A549 (cell line): ENCODE results near the gene XRRA1. TPM values are rescaled to one million over a fixed set of nuclear protein-coding genes. Genes with fewer than 3 reads are reported as not detected.

Experiments
- ATAC-seq, 2 experiments: fragments of 200-7000 bp in 1 of 2; fragments of >200 bp in 1 of 2; cut with Nextera tagmentation in 1 of 2; cut with Tn5 transposase in 1 of 2; 3 replicates each; pipeline versions ENCODE4 v1.8.0 to v1.9.1; 2018 to 2020; ENCODE audit warnings: mild to moderate bottlenecking in 1 of 2, moderate library complexity in 1 of 2
- CTCF ChIA-PET: fragments of 300-600 bp; sonication (Branson Sonifier 250); formaldehyde crosslinking; extraction: SDS; loops from one replicate; lab custom pipeline; 2021; ENCODE audit warnings: antibody characterized with exemption, inconsistent platforms; lab: Yijun Ruan, JAX
- POLR2A ChIA-PET: fragments of 350-600 bp; formaldehyde crosslinking; extraction: SDS; loops from one replicate; lab custom pipeline; 2021; ENCODE audit warnings: antibody characterized with exemption, inconsistent platforms; lab: Yijun Ruan, JAX
- DNase-seq, 2 experiments: peaks; one replicate each; pipeline versions ENCODE4 v3.0.0 to v3.0.0-alpha.2; 2011 to 2016; ENCODE audit warnings: low read depth in 1 of 2, low spot score in 1 of 2
- FAIRE-seq: peaks from 2 replicates; lab custom pipeline; 2011; peaks lifted over from hg19 to GRCh38; lab: Jason Lieb, UNC
- H3K27ac ChIP-seq, 2 experiments: fragments of >200 bp; sonication (Bioruptor Twin); formaldehyde crosslinking; 3 replicates each; pipeline ENCODE4 v1.5.1; 2016 to 2017
- H3K4me1 ChIP-seq: fragments of >200 bp; sonication (Bioruptor Twin); formaldehyde crosslinking; 3 replicates; pipeline ENCODE4 v1.6.1; 2016
- H3K4me2 ChIP-seq: fragments of >200 bp; sonication (Bioruptor Twin); formaldehyde crosslinking; 3 replicates; pipeline ENCODE4 v1.6.1; 2016
- H3K4me3 ChIP-seq: fragments of >200 bp; sonication (Bioruptor Twin); formaldehyde crosslinking; 3 replicates; pipeline ENCODE4 v1.5.1; 2016
- H3K9me3 ChIP-seq: fragments of >200 bp; sonication (Bioruptor Twin); formaldehyde crosslinking; 3 replicates; pipeline ENCODE4 v1.6.1; 2016
- BCL3 ChIP-seq: fragments of >200 bp; sonication (Bioruptor Twin); formaldehyde crosslinking; IDR thresholded peaks from 3 replicates; pipeline ENCODE4 v1.6.1; 2016
- CBX8 ChIP-seq: fragments of 200-600 bp; sonication (generic); IDR thresholded peaks from 2 replicates; pipeline ENCODE4 v1.6.1; 2016
- CHD2 ChIP-seq: fragments of 150-350 bp; IDR thresholded peaks from 2 replicates; pipeline ENCODE4 v1.6.1; 2014; ENCODE audit warnings: low read length; ENCODE audit not compliant: partially characterized antibody
- CTCF ChIP-seq: fragments of >200 bp; sonication (Bioruptor Twin); formaldehyde crosslinking; IDR thresholded peaks from 3 replicates; pipeline ENCODE4 v1.5.1; 2016
- EHMT2 ChIP-seq: fragments of 200-600 bp; sonication (generic); IDR thresholded peaks from 2 replicates; pipeline ENCODE4 v1.6.1; 2016; ENCODE audit warnings: antibody characterized with exemption, low read depth, mild to moderate bottlenecking, moderate library complexity
- FOXS1 ChIP-seq: fragments of 250-450 bp; sonication (Bioruptor Pico); IDR thresholded peaks from 2 replicates; pipeline ENCODE4 v1.5.0; 2020; ENCODE audit warnings: mild to moderate bottlenecking, moderate library complexity
- HDAC2 ChIP-seq: fragments of 200-600 bp; sonication (generic); IDR thresholded peaks from 2 replicates; pipeline ENCODE4 v1.6.1; 2016
- HEYL ChIP-seq: fragments of 250-450 bp; sonication (Bioruptor Pico); IDR thresholded peaks from 2 replicates; pipeline ENCODE4 v1.8.0; 2021; ENCODE audit warnings: mild to moderate bottlenecking, moderate library complexity
- HMGXB4 ChIP-seq: fragments of 250-450 bp; sonication (Bioruptor Pico); IDR thresholded peaks from 2 replicates; pipeline ENCODE4 v1.5.0; 2021; ENCODE audit warnings: mild to moderate bottlenecking, moderate library complexity, borderline replicate concordance
- HOXB5 ChIP-seq: fragments of 250-450 bp; sonication (Bioruptor Pico); IDR thresholded peaks from 2 replicates; pipeline ENCODE4 v1.5.0; 2020; ENCODE audit warnings: mild to moderate bottlenecking, moderate library complexity
- JUN ChIP-seq, 2 experiments: fragments of >200 bp; sonication (Bioruptor Twin); formaldehyde crosslinking; IDR thresholded peaks; 2 replicates in 1 of 2; 3 replicates in 1 of 2; pipeline ENCODE4 v1.6.1; 2016 to 2017
- JUNB ChIP-seq: fragments of >200 bp; sonication (Bioruptor Twin); formaldehyde crosslinking; IDR thresholded peaks from 2 replicates; pipeline ENCODE4 v1.6.1; 2016
- KDM5A ChIP-seq: fragments of 200-600 bp; sonication (generic); IDR thresholded peaks from 2 replicates; pipeline ENCODE4 v1.6.1; 2016; ENCODE audit warnings: antibody characterized with exemption, mild to moderate bottlenecking
- MAFK ChIP-seq: fragments of 450-650 bp; IDR thresholded peaks from 2 replicates; pipeline ENCODE4 v1.6.1; 2014; ENCODE audit not compliant: partially characterized antibody
- NPAS2 ChIP-seq: fragments of 250-450 bp; sonication (Bioruptor Pico); IDR thresholded peaks from 2 replicates; pipeline ENCODE4 v1.8.0; 2022; ENCODE audit warnings: mild to moderate bottlenecking, moderate library complexity, borderline replicate concordance
- NR3C1 ChIP-seq: fragments of >200 bp; sonication (Bioruptor Twin); formaldehyde crosslinking; IDR thresholded peaks from 3 replicates; pipeline ENCODE4 v1.6.1; 2017
- POLR2A ChIP-seq: IDR thresholded peaks from 2 replicates; pipeline ENCODE4 v1.6.1; 2012; ENCODE audit warnings: mild to moderate bottlenecking, low read length
- POLR2AphosphoS2 ChIP-seq: conservative IDR thresholded peaks from 2 replicates; pipeline ENCODE4 v1.6.1; 2012; ENCODE audit warnings: low read length, improper control_type of control experiment, inconsistent platforms
- RFX5 ChIP-seq: fragments of 450-650 bp; IDR thresholded peaks from 2 replicates; pipeline ENCODE4 v1.7.1; 2014; ENCODE audit warnings: antibody characterized with exemption, mild to moderate bottlenecking, moderate library complexity
- SREBF2 ChIP-seq: fragments of 450-650 bp; IDR thresholded peaks from 2 replicates; pipeline ENCODE4 v1.6.1; 2014; ENCODE audit warnings: mild to moderate bottlenecking, moderate library complexity
- ZC3H11A ChIP-seq: fragments of 450-650 bp; IDR thresholded peaks from 2 replicates; pipeline ENCODE4 v1.6.1; 2014; ENCODE audit warnings: antibody characterized with exemption, mild to moderate bottlenecking
- ZNF302 ChIP-seq: fragments of 250-450 bp; sonication (Bioruptor Pico); IDR thresholded peaks from 2 replicates; pipeline ENCODE4 v1.9.0; 2021; ENCODE audit warnings: inconsistent platforms, mild to moderate bottlenecking, moderate library complexity
- whole genome bisulfite sequencing: methylation state at CpG from one replicate; pipeline ENCODE4 v1.1.6; 2017; ENCODE audit errors: missing lambda C conversion rate; 5-methylcytosine and 5-hydroxymethylcytosine counted together
- polyA plus RNA-seq, 4 experiments: library from polyadenylated mRNA; depleted of rRNA in 3 of 4; stranded (reverse); fragments of >200 nt; fragmentation: RNase III in 1 of 4; extraction: RNeasy Plus Mini Kit Qiagen cat#74134 plus additional on column Dnase treatment in 1 of 4; gene quantifications; 2 replicates in 3 of 4; 3 replicates in 1 of 4; pipeline ENCODE4 v1.2.3, GENCODE V29; 2011 to 2017

XRRA1 gene
- polyA plus RNA-seq, 2 of the 4 experiments (the other 2 are of a cell fraction) = 6.6 to 10.6 TPM

GRCh38 chr11:74942073-74942759 lies 6.7 kb downstream of the XRRA1 start:
- Histone ChIP-seq H3K9me3 (no peaks in the 10 kb centered on the region), H3K4me3 (no peak overlapping the region), H3K4me1 (no peaks in the 10 kb centered on the region), H3K4me2 (no peak overlapping the region), H3K27ac (no peak overlapping the region)
- ChIA-PET POLR2A (no interaction called here), CTCF (interaction anchor here (0.8 to 9.3 kb wide), 4 partner anchors 14 to 300 kb away, joined by 3 to 82 read pairs (median 5); no protein-coding TSS in a partner anchor)
- 74% methylated on average over 5 of the region's 5 CpGs for WGBS
- ATAC-seq = 0 out of 6 replicates have a peak, but pooled peaks of 1 of the 2 experiments have one; percentile 34
- no peak for FAIRE-seq
- DNase-seq = no peak
- TF ChIP-seq MAFK (no peak), EHMT2 (no peak), HEYL (CRISPR knock-in tag) (no peak), POLR2AphosphoS2 (no peak), CBX8 (no peak), HOXB5 (CRISPR knock-in tag) (no peak), ZC3H11A (no peak), FOXS1 (no peak), POLR2A (no peak), NPAS2 (CRISPR knock-in tag) (no peak), CTCF (no peak), ZNF302 (CRISPR knock-in tag) (no peak), KDM5A (no peak), JUNB (no peak), BCL3 (no peak), RFX5 (no peak), SREBF2 (no peak), NR3C1 (no peak), HMGXB4 (CRISPR knock-in tag) (no peak), HDAC2 (no peak)

- Histone ChIP-seq H3K27ac (no peak overlapping the region), H3K4me2 (no peak overlapping the region), H3K4me1 (no peaks in the 10 kb centered on the region), H3K9me3 (no peaks in the 10 kb centered on the region), H3K4me3 (no peak overlapping the region)
- no peak for TF ChIP-seq RFX5
- no peak for TF ChIP-seq JUN (IDR thresholded peaks at IDR 0.05)
- TF ChIP-seq NPAS2 (CRISPR knock-in tag) = no peak
- TF ChIP-seq CHD2 = no peak
- no peak for TF ChIP-seq SREBF2
- CTCF ChIA-PET = interaction anchor here (1.2 to 9.3 kb wide), 5 partner anchors 13 to 307 kb away, joined by 3 to 82 read pairs (median 6); no protein-coding TSS in a partner anchor
- POLR2A ChIA-PET = no interaction called here
- ATAC-seq = no peak
- no peak for DNase-seq
- FAIRE-seq = no peak
Observed at GRCh38 chr11:74941492-74941891, 7.4 kb downstream of the XRRA1 start.
